Measurements from ENCODE around the gene ALPK1.

ALPK1 gene

DNA sequence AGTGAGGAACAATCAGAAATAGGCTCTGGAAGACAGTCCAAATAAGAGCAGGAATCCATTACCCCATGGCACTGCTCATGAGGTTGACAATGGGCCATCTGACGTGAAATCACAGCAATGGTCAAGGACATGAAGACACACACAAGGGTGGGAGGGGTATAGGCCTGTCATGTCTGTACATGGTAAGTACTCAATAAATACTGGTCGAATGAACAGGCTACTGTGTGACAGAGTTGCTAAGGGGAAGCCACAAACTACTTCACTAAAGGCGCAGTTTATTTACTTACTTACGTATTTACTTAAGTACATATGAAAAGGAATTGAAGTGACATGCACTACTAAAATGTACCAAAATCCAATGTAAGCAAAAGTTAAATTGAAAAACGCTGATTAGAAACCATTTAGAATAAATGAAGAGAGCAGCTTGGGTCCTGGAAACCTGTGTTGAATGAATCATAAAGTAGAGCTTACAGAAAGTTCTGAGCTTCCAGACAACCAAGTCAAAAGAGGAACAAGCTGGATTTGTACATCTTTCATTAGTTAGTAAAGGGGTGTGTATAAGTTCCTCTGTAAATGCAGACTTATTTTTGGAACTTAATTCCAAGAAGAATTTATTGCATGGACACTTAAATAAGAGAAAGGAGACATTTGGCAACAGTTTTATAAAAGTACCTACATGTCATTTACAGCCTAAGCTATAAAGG lies 32.7 kb downstream of the ALPK1 start:
- H3K27me3 Mint-ChIP-seq, result no peaks in the 10 kb centered on the region
- H3K4me1 Mint-ChIP-seq (ENCODE audit: low read depth), result no peaks in the 10 kb centered on the region
- H3K9me3 Mint-ChIP-seq, result no peaks in the 10 kb centered on the region
- no peaks in the 10 kb centered on the region for H3K36me3 Mint-ChIP-seq (ENCODE audit: low read depth)
- H3K4me3 Mint-ChIP-seq, result no peak overlapping the region
- no peak overlapping the region for H3K27ac Mint-ChIP-seq

DNA sequence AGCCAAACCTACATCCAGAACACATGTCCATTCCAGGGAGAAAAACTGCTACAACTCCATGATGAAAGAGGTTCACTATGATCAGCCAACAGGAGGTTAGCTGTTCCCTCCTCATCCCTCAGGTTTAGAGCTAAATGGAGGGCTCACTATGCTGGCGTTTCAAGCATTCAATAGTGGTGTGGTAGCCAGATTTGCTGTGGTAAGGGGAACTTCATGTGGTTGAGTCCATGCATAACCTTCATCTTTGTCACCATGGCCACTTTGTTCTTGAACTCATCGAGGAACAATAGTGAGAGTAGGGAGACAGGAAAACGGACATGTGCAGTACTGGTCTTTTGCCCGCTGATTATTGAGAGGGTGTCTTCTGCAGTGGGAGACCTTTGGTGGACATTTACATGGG lies 33.8 kb downstream of the ALPK1 start:
- H3K27me3 Mint-ChIP-seq, result no peaks in the 10 kb centered on the region
- no peaks in the 10 kb centered on the region for H3K36me3 Mint-ChIP-seq (ENCODE audit: low read depth)
- no peak overlapping the region for H3K27ac Mint-ChIP-seq
- H3K4me1 Mint-ChIP-seq (ENCODE audit: low read depth), result no peaks in the 10 kb centered on the region
- H3K4me3 Mint-ChIP-seq, result no peak overlapping the region
- H3K9me3 Mint-ChIP-seq, result no peaks in the 10 kb centered on the region

DNA sequence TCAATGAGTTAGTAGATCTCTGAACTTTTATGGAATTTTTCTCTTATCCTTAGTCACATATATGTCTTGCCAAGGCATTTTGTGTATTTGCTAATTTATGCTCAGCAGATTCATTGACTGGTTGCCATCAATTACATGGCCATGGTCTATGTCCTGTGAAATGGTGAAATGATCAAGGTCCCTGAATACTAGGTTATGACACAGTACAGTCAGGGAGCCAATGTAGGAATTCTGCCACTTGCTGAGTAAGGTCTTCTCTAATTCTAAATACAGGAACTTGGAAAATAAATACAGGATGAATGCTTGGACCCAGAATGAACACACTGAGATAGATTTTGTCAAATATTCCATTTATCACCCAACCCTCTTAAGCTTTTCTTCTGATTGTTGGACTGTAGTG lies 35.2 kb downstream of the ALPK1 start:
- no peaks in the 10 kb centered on the region for H3K9me3 Mint-ChIP-seq
- no peaks in the 10 kb centered on the region for H3K4me1 Mint-ChIP-seq (ENCODE audit: low read depth)
- no peak overlapping the region for H3K27ac Mint-ChIP-seq
- H3K4me3 Mint-ChIP-seq, result no peak overlapping the region
- H3K27me3 Mint-ChIP-seq, result no peaks in the 10 kb centered on the region
- H3K36me3 Mint-ChIP-seq (ENCODE audit: low read depth), result no peaks in the 10 kb centered on the region

DNA sequence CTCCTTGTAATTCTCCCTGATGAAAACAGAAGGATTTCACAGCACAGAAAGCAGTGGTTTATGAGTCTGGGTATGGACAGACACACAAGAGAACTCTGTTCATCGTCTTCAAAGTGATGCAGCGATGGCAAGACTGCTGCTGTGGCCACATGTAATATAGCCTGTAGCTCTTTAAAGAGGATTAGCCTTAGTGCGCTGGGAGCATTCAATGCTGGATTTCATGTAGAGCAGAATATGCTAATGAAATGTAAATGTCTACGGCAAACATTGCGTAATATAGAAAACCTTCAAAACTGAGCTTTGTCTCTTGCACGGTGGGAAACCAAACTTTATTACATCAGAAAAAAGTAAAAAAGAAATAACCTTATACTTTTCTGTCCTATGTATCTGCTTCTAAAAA lies 42.9 kb downstream of the ALPK1 start:
- no peaks in the 10 kb centered on the region for H3K4me1 Mint-ChIP-seq (ENCODE audit: low read depth)
- no peak overlapping the region for H3K4me3 Mint-ChIP-seq
- H3K36me3 Mint-ChIP-seq (ENCODE audit: low read depth), result no peaks in the 10 kb centered on the region
- no peak overlapping the region for H3K27ac Mint-ChIP-seq
- H3K9me3 Mint-ChIP-seq, result no peaks in the 10 kb centered on the region
- H3K27me3 Mint-ChIP-seq, result no peaks in the 10 kb centered on the region

DNA sequence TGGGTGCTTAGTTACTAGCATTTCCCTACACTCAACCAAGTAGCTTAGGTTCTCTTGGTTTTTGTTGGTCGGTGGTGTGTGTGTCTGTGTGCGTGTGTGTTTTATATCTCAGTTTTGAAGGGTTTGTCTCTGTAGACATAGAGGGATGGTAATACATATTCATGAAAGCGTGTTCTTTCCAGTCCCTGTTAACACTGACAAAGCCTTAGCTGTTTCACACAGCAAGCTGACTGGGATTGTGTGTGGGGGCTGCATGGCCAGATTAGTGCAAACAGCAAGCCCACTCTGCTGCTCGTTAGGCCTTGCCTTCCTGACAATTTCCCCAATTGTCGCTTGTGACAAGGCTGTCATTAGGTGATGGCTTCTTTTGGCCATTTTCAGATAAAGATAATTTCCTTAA lies 43.9 kb downstream of the ALPK1 start:
- no peaks in the 10 kb centered on the region for H3K4me1 Mint-ChIP-seq (ENCODE audit: low read depth)
- no peaks in the 10 kb centered on the region for H3K9me3 Mint-ChIP-seq
- H3K36me3 Mint-ChIP-seq (ENCODE audit: low read depth), result no peaks in the 10 kb centered on the region
- no peak overlapping the region for H3K27ac Mint-ChIP-seq
- H3K27me3 Mint-ChIP-seq, result no peaks in the 10 kb centered on the region
- H3K4me3 Mint-ChIP-seq, result no peak overlapping the region

DNA sequence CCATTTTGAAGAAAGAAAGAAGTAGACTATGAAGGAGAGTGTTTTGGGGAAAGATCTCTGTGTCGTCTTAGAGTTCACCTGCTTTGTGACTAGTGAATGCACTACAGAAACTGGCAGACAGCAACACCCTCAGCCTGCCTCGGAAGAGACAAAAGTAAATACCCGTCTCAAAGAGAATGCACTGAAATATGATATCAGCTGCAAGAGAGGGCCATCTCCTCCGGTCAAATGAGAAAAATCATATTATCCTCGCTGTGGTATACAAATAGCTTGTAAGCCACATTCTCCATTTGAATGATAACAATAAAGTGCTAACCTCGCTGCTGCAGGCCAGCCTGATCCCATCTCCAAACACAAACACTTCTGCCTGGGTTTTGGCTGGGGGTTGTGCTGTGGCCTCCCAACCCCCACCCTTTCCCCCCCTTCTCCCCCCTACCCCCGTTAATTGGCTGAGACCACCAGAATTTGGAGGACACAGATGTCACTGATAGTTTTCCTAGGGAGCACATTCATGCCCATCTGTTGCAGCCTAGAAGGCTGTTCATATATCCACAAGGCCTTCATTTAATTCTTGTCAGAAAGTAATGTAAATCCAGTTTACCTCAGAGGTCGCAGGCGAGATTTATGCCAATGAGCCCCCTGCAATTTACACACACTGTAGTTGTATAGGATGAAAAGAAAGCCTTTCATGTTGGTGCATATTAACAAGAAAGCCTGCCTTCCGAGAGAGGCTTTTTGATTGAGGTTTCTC lies 46.3 kb downstream of the ALPK1 start:
- Mint-ChIP-seq H3K27me3 (no peaks in the 10 kb centered on the region), H3K9me3 (no peaks in the 10 kb centered on the region), H3K27ac (no peak overlapping the region), H3K4me1 (ENCODE audit: low read depth) (no peaks in the 10 kb centered on the region), H3K36me3 (ENCODE audit: low read depth) (no peaks in the 10 kb centered on the region), H3K4me3 (no peak overlapping the region)

DNA sequence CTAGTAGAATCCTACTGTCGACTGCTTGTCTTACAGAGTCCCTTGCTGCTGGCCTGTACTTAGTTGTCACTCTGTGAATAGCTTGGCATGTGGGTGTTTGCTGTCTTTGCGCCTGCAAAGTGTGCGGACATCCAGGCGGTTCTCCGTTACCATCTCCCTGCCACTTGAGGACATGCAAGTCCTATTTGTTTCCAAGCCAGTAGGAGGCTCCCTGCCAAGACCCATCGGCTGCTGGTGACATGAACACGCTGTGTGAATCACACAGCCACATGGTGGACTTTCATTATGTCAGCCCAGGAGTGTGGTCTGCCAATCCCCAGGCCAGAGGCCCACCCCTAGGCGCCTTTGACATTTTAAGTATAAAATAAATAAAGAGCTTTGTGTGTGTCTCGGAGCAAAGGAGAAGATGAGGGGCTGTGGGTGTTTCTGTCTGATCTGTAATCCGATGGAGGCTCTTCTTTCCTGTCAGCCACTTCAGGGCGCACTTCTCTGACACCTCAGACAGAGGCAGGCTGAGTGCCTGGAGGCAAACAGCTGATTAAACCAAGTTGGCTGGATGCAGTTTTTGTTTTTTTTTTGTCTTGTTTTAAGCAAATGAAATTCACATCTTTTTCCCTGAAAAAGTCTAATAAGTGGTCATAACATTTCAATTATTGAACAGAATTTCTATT lies 51.5 kb downstream of the ALPK1 start:
- no peaks in the 10 kb centered on the region for H3K36me3 Mint-ChIP-seq (ENCODE audit: low read depth)
- H3K9me3 Mint-ChIP-seq, result no peaks in the 10 kb centered on the region
- H3K27ac Mint-ChIP-seq, result no peak overlapping the region
- H3K27me3 Mint-ChIP-seq, result no peaks in the 10 kb centered on the region
- no peaks in the 10 kb centered on the region for H3K4me1 Mint-ChIP-seq (ENCODE audit: low read depth)
- no peak overlapping the region for H3K4me3 Mint-ChIP-seq

DNA sequence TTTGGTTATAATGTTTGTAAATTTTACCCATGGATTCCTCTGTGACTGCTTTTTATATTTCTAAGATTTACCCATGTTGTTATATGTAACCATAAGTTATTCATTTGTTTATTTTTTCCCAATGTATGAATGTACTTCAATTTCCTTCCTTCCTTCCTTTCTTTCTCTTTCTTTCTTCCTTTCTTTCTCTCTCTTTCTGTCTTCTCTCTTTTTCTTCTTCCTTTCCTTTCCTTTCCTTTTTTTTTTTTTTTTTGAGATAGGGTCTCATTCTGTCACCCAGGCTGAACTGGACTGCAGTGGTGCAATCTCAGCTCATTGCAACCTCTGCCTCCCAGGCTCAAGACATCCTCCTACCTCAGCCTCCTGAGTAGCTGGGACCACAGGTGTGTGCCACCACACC lies 55.6 kb downstream of the ALPK1 start:
- Mint-ChIP-seq H3K27ac (no peak overlapping the region), H3K4me1 (ENCODE audit: low read depth) (no peaks in the 10 kb centered on the region), H3K4me3 (no peak overlapping the region), H3K27me3 (no peaks in the 10 kb centered on the region), H3K9me3 (no peaks in the 10 kb centered on the region), H3K36me3 (ENCODE audit: low read depth) (peaks cover 16% of the 10 kb centered on the region)

DNA sequence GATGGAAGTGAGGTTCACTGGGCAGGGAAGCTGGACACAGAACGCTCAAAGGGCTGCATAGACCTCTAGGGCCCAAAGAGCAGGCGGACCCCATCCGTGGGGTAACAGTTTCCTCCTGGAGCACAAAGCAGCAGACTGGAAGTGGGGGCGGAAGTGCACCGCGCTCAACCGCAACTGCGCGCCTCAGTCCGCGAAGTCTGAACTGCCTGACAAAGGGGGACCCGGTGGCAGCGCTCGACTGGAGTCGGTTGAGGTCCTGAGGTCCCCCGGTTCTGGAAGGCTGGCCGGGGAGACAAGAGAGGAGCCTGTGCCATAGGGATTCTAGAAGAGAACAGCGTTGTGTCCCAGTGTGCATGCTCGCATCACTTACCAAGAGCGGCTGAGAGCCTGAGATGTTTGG lies 58.5 kb downstream of the ALPK1 start:
- peaks cover 21% of the 10 kb centered on the region for H3K36me3 Mint-ChIP-seq (ENCODE audit: low read depth)
- H3K4me1 Mint-ChIP-seq (ENCODE audit: low read depth), result no peaks in the 10 kb centered on the region
- H3K9me3 Mint-ChIP-seq, result no peaks in the 10 kb centered on the region
- H3K4me3 Mint-ChIP-seq, result no peak overlapping the region
- H3K27ac Mint-ChIP-seq, result no peak overlapping the region
- H3K27me3 Mint-ChIP-seq, result no peaks in the 10 kb centered on the region

DNA sequence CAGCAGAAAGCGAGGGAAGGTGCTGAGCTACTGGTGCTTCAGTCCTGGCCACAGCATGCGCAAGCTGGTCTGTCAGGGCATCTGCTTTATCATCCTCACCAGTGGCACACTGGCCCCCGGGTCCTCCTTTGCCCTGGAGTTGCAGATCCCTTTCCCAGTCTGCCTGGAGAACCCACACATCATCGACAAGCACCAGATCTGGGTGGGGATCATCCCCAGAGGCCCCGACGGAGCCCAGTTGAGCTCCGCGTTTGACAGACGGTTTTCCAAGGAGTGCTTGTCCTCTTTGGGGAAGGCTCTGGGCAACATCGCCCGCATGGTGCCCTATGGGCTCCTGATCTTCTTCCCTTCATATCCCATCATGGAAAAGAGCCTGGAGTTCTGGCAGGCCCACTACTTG lies 60.3 kb downstream of the ALPK1 start:
- Mint-ChIP-seq H3K27ac (no peak overlapping the region), H3K9me3 (peaks cover 8% of the 10 kb centered on the region), H3K27me3 (no peaks in the 10 kb centered on the region), H3K4me3 (no peak overlapping the region), H3K4me1 (ENCODE audit: low read depth) (peaks cover 6% of the 10 kb centered on the region), H3K36me3 (ENCODE audit: low read depth) (peaks cover 21% of the 10 kb centered on the region)

DNA sequence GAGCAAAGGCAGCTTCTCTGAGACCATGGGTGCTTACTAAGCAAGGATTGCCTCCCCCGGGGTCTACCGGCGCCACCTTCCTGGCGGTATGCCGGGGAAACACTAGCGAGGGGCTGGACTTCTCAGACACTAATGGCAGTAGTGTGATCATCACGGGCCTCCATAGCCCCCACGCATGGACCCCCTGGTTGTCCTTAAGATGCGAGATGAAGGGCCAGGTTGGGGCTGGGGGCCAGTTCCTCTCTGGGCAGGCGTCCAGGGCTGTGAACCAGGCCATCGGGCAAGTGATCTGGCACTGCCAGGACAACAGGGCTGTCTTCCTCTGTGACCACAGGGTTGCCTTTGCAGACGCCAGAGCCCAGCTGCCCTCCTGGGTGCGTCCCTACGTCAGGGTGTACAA lies 60.7 kb downstream of the ALPK1 start:
- Mint-ChIP-seq H3K9me3 (peaks cover 11% of the 10 kb centered on the region), H3K27me3 (no peaks in the 10 kb centered on the region), H3K4me3 (no peak overlapping the region), H3K4me1 (ENCODE audit: low read depth) (peaks cover 6% of the 10 kb centered on the region), H3K36me3 (ENCODE audit: low read depth) (peaks cover 21% of the 10 kb centered on the region), H3K27ac (no peak overlapping the region)

DNA sequence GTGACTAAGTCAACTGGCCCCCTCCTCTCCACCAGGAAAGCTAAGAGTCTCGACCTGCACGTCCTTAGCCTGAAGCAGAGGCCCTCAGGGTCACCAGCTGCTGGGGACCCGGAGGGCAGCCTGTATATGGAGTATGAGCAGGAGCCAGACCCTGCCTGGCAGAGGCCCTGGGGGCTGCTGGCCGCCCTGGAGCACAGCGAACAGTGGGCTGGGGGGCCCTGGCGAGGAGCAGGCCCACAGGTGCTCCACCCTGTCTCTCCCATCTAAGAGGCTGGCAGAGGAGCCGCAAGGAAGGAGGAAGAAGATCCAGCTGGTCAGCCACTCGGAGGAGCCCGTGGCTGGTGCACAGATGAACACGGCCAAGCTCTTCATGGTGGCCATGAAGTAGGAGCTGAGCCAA lies 61.2 kb downstream of the ALPK1 start:
- Mint-ChIP-seq H3K4me1 (ENCODE audit: low read depth) (peaks cover 6% of the 10 kb centered on the region), H3K4me3 (no peak overlapping the region)

DNA sequence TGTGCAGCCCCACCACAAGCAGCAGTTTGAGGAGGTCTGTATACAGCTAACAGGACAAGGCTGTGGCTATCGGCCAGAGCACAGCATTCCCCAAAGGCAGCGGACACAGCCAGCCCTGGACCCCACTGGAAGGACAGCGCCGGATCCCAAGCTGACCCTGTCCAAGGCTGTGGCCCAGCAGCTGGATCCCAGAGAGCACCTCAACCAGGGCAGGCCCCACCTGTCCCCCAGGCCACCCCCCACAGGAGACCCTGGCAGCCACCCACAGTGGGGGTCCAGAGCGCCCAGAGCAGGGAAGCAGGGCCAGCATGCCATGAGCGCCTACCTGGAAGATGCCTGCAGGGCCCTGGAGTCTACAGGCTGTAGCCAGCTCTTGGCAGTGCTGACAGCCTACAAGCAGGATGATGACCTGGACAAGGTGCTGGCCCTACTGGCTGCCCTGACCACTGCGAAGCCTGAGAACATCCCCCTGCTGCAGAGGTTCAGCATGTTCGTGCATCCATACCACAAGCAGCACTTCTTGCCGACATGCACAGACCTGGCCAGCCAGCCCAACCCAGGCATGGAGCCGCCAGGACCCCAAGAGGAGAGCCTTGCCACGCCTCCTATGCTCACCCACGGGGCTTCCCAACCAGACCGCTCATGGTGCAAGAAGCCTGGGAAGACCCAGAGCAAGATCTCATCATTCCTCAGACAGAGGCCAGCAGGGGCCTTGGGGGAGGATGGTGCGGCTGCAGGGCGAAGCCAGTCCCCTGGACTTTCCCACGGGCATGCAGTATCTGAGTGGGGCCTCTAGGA lies 62.0 kb downstream of the ALPK1 start:
- Mint-ChIP-seq H3K27ac (no peak overlapping the region), H3K27me3 (no peaks in the 10 kb centered on the region), H3K4me1 (ENCODE audit: low read depth) (peaks cover 6% of the 10 kb centered on the region), H3K36me3 (ENCODE audit: low read depth) (peaks cover 21% of the 10 kb centered on the region), H3K9me3 (peaks cover 22% of the 10 kb centered on the region), H3K4me3 (no peak overlapping the region)

More for the DNA sequence above, 61.2 kb downstream of the ALPK1 start:
- Mint-ChIP-seq H3K27me3 (no peaks in the 10 kb centered on the region), H3K27ac (no peak overlapping the region), H3K9me3 (peaks cover 15% of the 10 kb centered on the region), H3K36me3 (ENCODE audit: low read depth) (peaks cover 21% of the 10 kb centered on the region)

DNA sequence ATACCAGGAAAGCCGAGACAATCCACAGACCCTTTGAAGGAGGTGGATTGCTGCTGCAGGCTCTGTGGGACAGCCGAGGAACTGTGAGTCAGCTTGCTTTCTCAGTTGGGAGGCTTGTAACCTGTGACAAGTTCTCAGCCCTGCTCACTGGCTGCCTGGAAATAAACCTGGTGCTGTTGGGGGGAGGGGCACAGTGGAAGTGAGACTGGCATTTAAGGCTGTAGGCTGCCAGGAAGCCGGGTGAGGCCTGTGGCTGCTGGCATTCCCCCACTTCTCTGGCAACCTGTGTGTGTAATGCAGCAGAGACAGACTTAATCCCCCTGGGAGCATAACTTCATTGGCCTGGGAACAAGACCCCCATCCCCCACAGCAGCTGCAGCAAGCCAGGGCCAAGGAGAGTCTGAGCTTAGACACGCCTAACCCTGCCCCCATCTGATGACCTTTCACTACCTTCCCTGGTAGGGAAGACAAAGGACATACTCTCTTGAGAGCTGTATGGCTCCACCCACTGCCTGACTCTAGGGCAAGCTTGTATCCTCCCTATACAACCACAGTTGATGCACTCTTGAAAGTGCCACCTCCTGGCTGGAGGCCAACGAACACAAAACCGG lies 64.1 kb downstream of the ALPK1 start:
- H3K4me1 Mint-ChIP-seq (ENCODE audit: low read depth), result peaks cover 6% of the 10 kb centered on the region
- no peak overlapping the region for H3K27ac Mint-ChIP-seq
- H3K4me3 Mint-ChIP-seq, result no peak overlapping the region
- peaks cover 30% of the 10 kb centered on the region for H3K9me3 Mint-ChIP-seq
- no peaks in the 10 kb centered on the region for H3K27me3 Mint-ChIP-seq
- H3K36me3 Mint-ChIP-seq (ENCODE audit: low read depth), result peaks cover 10% of the 10 kb centered on the region
